CD4-positive, alpha-beta T cell (primary cell): ENCODE data around the gene RHNO1. TPM values are rescaled to one million over a fixed set of nuclear protein-coding genes. Genes with fewer than 3 reads are reported as not detected.

Source experiments
- ATAC-seq: fragments of 200-7000 bp; cut with Tn5 transposase; one replicate; pipeline ENCODE4 v1.10.0; 2022; ENCODE audit warnings: mild to moderate bottlenecking; ENCODE audit not compliant: poor library complexity
- CTCF ChIA-PET: fragments of 350-600 bp; sonication (Branson Sonifier 250); formaldehyde crosslinking; loops from one replicate; lab custom pipeline; 2021; ENCODE audit warnings: antibody characterized with exemption, inconsistent platforms; lab: Charles Lee
- POLR2A ChIA-PET: fragments of 350-600 bp; sonication (Branson Sonifier 250); formaldehyde crosslinking; loops from one replicate; lab custom pipeline; 2021; ENCODE audit warnings: antibody characterized with exemption, inconsistent platforms; lab: Charles Lee
- DNase-seq, 14 experiments: peaks; one replicate each; pipeline ENCODE4 v3.0.0-alpha.2; 2013 to 2020; ENCODE audit warnings: mixed read lengths in 2 of 14
- H3K27ac ChIP-seq, 2 donors: one replicate each; pipeline versions ENCODE4 v1.5.1 to v1.7.0; 2013; ENCODE audit warnings: low read length in 2 of 2, low read depth in 1 of 2, mild to moderate bottlenecking in 1 of 2
- H3K27me3 ChIP-seq, 2 experiments: 1 replicate in 1 of 2; 2 replicates in 1 of 2; pipeline versions ENCODE4 v1.6.1 to v1.7.0; 2013; ENCODE audit warnings: low read length in 2 of 2, control low read depth in 1 of 2, mild to moderate bottlenecking in 1 of 2, moderate library complexity in 1 of 2; ENCODE audit not compliant: insufficient read depth in 2 of 2, control insufficient read depth in 1 of 2
- H3K36me3 ChIP-seq: one replicate; pipeline ENCODE4 v1.6.1; 2013; ENCODE audit warnings: low read length, control low read depth; ENCODE audit not compliant: insufficient read depth
- H3K4me1 ChIP-seq: one replicate; pipeline ENCODE4 v1.6.1; 2013; ENCODE audit warnings: low read length, control low read depth; ENCODE audit not compliant: insufficient read depth
- H3K4me3 ChIP-seq: one replicate; pipeline ENCODE4 v1.5.1; 2013; ENCODE audit warnings: mild to moderate bottlenecking, low read length, moderate library complexity
- H3K9me3 ChIP-seq, 2 experiments: 1 replicate in 1 of 2; 2 replicates in 1 of 2; pipeline versions ENCODE4 v1.6.1 to v1.7.0; 2013; ENCODE audit warnings: low read length in 2 of 2, mild to moderate bottlenecking in 2 of 2, control low read depth in 1 of 2, moderate library complexity in 1 of 2; ENCODE audit not compliant: control insufficient read depth in 1 of 2, insufficient read depth in 1 of 2
- H3K27ac Mint-ChIP-seq: one replicate; pipeline ENCODE4 v1.8.0; 2020; ENCODE audit warnings: mixed read lengths
- H3K27me3 Mint-ChIP-seq: one replicate; pipeline ENCODE4 v1.8.0; 2021; ENCODE audit warnings: mixed read lengths
- H3K36me3 Mint-ChIP-seq: one replicate; pipeline ENCODE4 v1.8.0; 2021; ENCODE audit warnings: low read depth, mixed read lengths
- H3K4me1 Mint-ChIP-seq: one replicate; pipeline ENCODE4 v1.8.0; 2021; ENCODE audit warnings: low read depth, mixed read lengths
- H3K4me3 Mint-ChIP-seq: one replicate; pipeline ENCODE4 v1.8.0; 2020; ENCODE audit warnings: mild to moderate bottlenecking, mixed read lengths
- H3K9me3 Mint-ChIP-seq: one replicate; pipeline ENCODE4 v1.8.0; 2020; ENCODE audit warnings: mixed read lengths
- CTCF ChIP-seq: fragments of 200-600 bp; IDR thresholded peaks from one replicate; pipeline ENCODE4 v1.8.0; 2022; ENCODE audit warnings: antibody characterized with exemption, mild to moderate bottlenecking
- intact Hi-C, 2 experiments: fragments of 100-400 bp; cut with DNase I in 1 of 2; cut with micrococcal nuclease in 1 of 2; formaldehyde crosslinking; loops; one replicate each; pipeline versions ENCODE4 v1.15.1 to v1.9.0; 2023 to 2025; cut with DNase I, micrococcal nuclease
- total RNA-seq, 174 experiments: library from RNA in 2 of 174; stranded (reverse) in 2 of 174; gene quantifications; one replicate each; pipeline ENCODE4 v1.2.3 and lab custom pipeline; 2021 to 2026

The RHNO1 gene
- total RNA-seq, 2 experiments from 2014 or later, result 26.5 to 31.3 TPM

- CTCF ChIA-PET, result no interaction called here
- H3K27me3 Mint-ChIP-seq, result no peaks in the 10 kb centered on the region
Observed at GRCh38 chr12:2925322-2925995, 48.4 kb downstream of the RHNO1 start.

GRCh38 chr12:2930865-2931264 is 53.8 kb downstream of the RHNO1 start:
- intact Hi-C loops, result no loop called here
- Histone ChIP-seq H3K27ac (no peak overlapping the region), H3K36me3 (peaks cover 32% of the 10 kb centered on the region), H3K4me1 (no peaks in the 10 kb centered on the region), H3K27me3 (no peaks in the 10 kb centered on the region), H3K4me3 (no peak overlapping the region), H3K9me3 (no peaks in the 10 kb centered on the region)
- no peak for DNase-seq
- H3K9me3 Mint-ChIP-seq, result no peaks in the 10 kb centered on the region
- CTCF ChIA-PET, result interaction anchor here (1.2 kb wide), 1 partner anchor 16 kb away, joined by 3 read pairs; no protein-coding TSS in a partner anchor
- TF ChIP-seq CTCF, result no peak
- no peaks in the 10 kb centered on the region for H3K27me3 Mint-ChIP-seq
- no peak for ATAC-seq
- POLR2A ChIA-PET, result no interaction called here
- peaks cover 73% of the 10 kb centered on the region for H3K36me3 Mint-ChIP-seq
- no peak overlapping the region for H3K27ac Mint-ChIP-seq
- H3K4me1 Mint-ChIP-seq, result no peaks in the 10 kb centered on the region
- no peak overlapping the region for H3K4me3 Mint-ChIP-seq

More at GRCh38 chr12:2925322-2925995, 48.4 kb downstream of the RHNO1 start:
- Mint-ChIP-seq H3K9me3 (no peaks in the 10 kb centered on the region), H3K36me3 (peaks cover 63% of the 10 kb centered on the region), H3K27ac (no peak overlapping the region), H3K4me3 (no peak overlapping the region), H3K4me1 (no peaks in the 10 kb centered on the region)
- Histone ChIP-seq H3K9me3 (no peaks in the 10 kb centered on the region), H3K36me3 (peaks cover 10% of the 10 kb centered on the region), H3K4me1 (no peaks in the 10 kb centered on the region), H3K4me3 (no peak overlapping the region), H3K27ac (no peak overlapping the region), H3K27me3 (no peaks in the 10 kb centered on the region)
- TF ChIP-seq CTCF, result no peak
- intact Hi-C loops, result no loop called here
- POLR2A ChIA-PET, result no interaction called here
- DNase-seq (no peak), ATAC-seq (no peak)

GRCh38 chr12:2933586-2933985 is 56.6 kb downstream of the RHNO1 start:
- CTCF ChIA-PET, result no interaction called here
- H3K27ac Mint-ChIP-seq, result no peak overlapping the region

More at GRCh38 chr12:2933586-2933985, 56.6 kb downstream of the RHNO1 start:
- ATAC-seq (no peak), DNase-seq (no peak)
- H3K4me3 ChIP-seq, result no peak overlapping the region
- H3K4me1 Mint-ChIP-seq, result no peaks in the 10 kb centered on the region
- intact Hi-C loops, result no loop called here
- H3K27me3 Mint-ChIP-seq, result no peaks in the 10 kb centered on the region
- peaks cover 62% of the 10 kb centered on the region for H3K36me3 Mint-ChIP-seq
- no peaks in the 10 kb centered on the region for H3K4me1 ChIP-seq
- no peaks in the 10 kb centered on the region for H3K9me3 ChIP-seq
- POLR2A ChIA-PET, result no interaction called here
- no peak overlapping the region for H3K27ac ChIP-seq
- no peak for TF ChIP-seq CTCF
- no peaks in the 10 kb centered on the region for H3K27me3 ChIP-seq
- H3K36me3 ChIP-seq, result peaks cover 38% of the 10 kb centered on the region
- no peaks in the 10 kb centered on the region for H3K9me3 Mint-ChIP-seq
- H3K4me3 Mint-ChIP-seq, result no peak overlapping the region
